Inferior parietal cortex (tissue), 1 donor: ENCODE data around the gene FRMD4A.
"Not testable (repeated sequence)": the region's sequence is repeated elsewhere in the genome, so short reads cannot be mapped to it uniquely, and the experiment has no call there.

Experiments
- DNase-seq: peaks from one replicate; pipeline ENCODE4 v3.0.0-alpha.2; 2016; ENCODE audit errors: extremely low spot score

The FRMD4A gene

DNA sequence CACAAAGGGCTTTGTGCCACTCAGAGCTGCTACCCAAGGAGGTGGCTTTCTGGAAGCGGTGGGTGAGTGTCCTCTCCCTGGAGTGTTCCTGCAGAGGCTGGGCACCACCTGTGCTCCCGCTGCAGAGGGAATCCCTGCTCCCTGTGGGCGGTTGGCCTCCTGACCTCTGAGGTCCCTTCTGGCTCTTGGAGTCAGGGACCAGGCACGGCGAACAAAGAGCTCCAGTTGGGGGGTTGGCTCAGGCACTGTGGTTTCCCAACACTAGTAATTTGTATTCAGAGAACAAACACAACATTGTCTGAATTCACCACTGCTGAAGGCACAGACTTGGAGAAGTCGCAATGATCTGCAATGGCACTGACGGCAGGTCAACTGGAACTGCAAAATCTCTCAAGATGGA, 415.0 kb downstream of the FRMD4A start:
- DNase-seq = peak; percentile 76

DNA sequence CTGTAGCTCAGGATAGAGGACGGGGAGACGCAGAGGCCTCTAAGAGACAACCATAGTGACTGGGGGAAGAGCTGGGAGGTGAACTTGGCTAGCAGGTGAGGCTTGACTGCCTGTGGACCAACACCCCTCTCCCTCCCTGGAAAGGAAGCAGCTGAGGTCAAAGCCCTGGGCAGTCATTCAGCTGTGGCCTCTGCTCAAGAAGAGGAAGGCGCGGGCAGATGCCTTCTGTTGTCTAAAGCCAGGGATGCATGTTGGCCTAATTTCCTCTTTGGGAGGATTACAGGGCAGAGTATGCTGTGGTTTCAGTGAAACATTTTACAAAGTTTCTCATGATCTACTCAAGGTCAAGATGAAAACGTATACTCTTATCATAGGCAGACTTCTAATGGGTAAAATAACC, 416.8 kb downstream of the FRMD4A start:
- no peak for DNase-seq

DNA sequence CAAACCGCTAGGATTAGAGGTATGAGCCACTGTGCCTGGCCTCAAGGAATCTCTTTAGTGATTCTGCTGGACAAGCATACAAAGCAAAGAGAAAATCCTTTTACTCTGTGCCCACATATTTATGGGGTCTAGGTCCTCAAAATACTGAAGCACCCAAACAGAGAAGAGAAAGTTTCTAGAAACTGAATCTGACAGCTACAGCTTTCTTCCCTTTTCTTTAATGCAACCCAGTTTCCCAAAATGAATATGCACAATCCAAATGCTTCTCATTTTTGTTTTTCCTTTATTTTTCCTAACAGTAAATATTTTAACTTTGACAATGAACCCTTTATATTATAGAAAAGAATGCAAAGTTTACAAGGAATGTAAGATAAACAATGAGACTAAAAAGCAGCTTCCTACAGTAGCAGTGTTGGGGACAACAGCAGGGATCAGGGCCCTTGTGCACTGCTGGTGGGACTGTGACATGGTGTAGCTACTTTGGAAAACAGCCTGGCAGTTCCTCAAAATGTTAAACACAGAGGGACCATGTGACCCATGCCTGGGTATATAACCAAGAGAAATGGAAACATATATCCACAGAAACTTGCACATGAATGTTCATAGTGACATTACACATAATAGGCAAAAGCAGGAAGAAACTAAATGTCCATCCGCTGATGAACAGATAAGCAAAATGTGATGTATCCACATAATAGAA, 418.8 kb downstream of the FRMD4A start:
- no peak for DNase-seq

DNA sequence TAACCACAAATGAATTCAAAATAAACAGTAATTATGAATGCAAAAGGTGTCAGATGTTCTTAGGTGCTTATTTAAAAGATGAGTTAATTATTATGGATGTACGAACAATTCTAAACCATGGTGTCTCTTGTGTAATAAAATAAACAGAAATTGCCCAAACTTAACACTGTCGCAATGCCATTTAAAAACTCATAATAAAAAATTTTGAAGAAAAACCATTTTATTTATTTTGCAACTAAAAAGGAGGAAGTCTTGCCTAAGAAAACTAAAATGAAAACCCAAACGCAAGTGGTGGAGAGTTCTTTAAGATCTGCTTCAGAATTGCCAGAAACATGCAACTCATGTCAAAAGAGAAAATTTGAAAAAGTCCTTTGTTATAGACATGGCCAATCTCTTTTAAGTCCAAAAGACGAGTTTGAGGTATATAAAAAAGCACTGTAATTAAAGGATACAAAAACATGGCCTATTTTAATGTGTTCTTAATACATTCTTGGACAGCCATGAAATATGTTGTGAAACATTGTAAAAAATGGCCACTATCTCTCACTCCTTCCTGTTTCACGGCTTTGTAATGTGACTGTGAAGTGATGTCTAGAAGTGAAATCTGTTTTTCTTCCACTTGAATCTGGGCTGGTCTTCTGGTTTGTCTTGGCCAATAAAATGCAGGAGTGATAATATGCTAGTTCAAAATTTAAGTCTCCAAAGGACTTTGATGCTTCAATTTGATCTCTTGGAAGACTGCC, 421.0 kb downstream of the FRMD4A start:
- DNase-seq = no peak

DNA sequence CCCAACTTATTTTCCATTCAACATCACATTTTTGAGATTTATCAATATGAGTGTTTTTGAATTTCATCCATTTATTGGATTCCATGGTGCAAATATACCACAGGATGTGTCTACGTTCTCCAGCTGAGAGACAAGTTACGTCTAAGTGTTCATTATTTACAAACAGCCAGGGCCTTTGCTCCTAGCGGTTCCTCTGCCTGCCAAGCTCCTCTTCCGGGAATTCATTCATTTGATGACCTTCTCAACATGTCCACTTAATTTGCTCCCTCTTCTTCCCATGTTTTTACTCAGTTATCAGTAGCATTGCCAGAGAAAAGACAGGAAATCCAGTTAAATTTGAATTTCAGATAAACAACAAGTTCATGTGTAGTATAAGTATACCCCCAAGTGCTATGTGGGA, 422.2 kb downstream of the FRMD4A start:
- no peak for DNase-seq

DNA sequence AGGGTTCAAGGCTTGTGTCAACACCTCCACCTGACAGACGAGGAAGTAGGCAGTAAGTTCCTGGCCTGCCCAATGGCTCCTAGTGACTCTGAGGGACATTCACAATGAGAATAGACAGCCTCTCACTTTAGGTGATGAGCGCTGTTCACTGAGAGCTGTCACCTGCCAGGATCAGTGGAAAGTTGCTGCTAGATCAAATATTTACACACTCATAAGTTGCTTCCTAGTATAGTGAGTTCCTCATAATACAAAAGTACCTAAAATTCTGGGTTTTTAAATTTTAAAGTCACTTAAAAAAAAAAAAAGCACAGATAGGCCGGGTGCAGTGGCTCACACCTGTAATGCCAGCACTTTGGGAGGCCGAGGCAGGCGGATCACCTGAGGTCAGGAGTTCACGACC, 423.2 kb downstream of the FRMD4A start:
- no peak for DNase-seq

DNA sequence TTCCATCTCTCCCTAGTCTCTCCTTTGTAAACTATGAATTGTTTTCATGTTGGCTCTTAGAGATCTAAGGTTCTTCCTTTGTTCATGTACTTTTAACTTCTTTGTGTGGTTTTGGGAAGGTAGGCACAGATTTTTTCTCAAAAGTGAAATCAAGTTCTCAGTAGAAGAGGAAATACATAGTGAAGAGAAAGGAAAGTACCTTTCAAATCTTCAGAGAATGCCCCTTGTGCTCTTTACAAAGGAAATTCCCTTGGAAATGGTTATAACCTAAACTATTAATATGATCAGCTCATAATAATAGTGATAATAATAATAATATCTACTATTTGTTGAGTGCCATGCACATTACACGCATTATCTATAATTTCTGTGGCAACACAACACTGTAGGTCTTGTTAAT, 425.4 kb downstream of the FRMD4A start:
- no peak for DNase-seq

DNA sequence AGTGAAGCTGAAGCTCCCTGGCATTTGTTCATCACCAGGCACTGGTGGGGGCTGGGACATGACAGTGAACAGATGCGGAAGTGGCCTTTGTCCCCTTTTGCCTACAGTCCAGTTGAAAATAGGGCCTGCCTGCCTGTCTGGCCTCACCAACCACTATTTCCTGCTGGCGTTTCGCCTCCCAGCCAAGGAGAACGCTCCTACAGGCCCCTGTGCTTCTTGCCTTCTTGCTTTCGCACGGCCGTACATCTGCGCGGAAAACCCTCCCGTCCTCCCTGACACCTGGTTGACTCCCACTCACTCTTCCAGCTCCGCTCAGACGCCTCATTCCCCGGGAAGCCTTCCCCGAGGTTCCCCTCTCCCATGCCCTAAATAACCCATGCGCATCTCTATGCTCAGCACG, 426.7 kb downstream of the FRMD4A start:
- DNase-seq = no peak

DNA sequence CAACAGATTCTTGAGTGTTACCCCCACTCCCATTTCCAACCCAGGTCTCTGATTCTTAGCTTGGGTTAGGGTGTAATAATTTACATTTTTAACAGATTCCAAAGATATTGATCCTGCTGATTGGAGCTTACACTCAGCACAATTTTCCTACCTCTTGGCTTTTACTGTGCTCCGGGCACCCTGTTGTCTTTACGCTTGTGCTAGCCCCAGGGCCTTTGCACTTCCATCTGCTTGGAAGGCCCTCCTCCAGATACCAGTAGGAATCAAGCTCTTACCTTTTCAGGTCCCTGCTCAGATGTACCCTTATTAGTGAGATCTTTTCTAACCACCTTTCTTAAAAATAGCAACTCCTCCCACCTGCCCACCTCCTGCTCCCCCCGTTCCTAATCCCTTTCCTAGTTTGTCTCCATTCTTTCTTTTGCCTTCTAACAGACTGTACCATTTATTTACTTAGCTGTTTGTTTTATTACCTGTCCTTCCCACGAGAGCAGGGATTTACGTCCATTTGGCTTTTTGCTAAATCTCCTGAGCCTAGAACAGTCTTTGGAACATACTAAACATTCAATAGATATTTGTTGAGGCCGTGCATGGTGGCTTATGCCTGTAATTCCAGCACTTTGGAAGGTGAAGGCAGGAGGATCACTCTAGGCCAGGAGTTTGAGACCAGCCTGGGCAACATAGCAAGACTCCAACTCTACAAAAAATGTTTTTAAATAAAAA, 427.7 kb downstream of the FRMD4A start:
- no peak for DNase-seq

DNA sequence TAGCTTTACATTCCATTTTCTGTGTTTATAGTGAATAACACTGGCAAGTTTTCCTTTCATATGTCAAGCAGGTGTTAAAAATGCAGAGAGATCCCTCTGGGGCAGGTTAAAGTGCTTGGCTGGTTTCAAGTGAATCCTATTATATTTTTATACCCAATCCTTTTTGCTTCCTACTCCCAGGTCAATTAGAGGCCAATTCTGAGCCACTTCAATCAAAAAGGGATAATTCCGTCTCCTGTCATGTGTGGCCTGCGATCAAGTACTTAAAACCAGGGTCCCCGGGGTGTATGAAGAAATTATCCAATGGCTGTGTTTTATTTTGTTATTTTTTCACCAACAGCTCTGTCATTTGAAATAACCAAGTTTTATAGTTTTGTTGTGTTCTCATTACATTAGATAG, 430.8 kb downstream of the FRMD4A start:
- no peak for DNase-seq

DNA sequence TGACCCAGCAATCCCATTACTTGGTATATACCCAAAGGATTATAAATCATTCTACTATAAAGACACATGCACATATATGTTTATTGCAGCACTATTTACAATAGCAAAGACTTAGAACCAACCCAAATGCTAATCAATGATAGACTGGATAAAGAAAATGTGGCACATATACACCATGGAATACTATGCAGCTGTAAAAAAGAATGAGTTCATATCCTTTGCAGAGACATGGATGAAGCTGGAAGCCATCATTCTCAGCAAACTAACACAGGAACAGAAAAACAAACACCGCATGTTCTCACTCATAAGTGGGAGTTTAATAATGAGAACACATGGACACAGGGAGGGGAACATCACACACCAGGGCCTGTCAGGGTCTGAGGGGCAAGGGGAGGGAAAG, 434.6 kb downstream of the FRMD4A start:
- not testable (repeated sequence) for DNase-seq

DNA sequence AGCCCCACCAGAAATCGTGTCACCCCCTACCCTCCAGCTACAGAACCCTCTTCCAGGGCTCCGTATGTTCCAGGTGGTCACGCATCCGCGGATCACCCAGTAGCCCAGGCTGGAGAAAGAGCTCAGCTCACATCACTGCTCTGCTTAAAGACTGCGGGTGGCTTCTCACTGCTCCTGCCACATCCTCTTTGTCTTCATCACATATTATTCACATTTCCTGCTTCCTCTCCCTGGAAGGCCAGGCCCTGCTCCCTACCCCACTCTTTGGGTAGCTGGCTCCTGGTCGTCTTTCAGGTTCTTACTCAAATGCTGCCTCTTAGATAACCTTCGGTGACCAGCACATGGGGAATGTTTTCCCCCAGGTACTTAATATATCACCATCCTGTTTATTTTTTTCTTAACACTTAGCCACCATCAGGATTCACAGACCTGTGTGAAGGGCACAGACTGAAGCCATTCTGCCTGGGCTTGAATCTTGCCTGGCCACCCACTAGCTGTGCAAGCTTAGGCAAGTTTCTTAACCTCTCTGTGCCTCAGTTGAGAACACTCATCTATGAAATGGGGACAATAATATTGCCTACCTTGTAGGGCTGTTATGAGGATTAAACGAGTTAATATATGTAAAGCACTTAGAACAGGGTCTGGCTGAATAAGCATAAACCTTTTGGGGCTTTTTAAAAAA, 436.2 kb downstream of the FRMD4A start:
- no peak for DNase-seq

DNA sequence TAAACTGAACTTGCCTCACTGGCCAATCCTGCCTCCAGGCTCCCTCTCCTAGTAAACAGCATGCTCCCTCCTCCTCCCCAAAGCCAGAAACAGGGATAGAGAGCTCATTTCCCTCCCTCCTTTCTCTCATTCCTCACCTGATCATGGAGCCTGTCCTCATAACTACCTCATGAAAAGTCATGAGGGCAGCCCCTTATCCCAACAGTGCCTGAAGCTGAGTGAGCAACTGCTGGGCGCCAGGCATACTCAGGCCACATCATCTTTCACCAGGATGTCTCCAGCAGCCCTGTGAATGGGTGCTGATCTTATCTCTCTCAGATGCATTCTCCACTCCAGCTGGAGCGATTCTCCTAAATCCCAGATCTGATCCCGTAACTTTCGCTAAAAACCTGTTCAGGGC, 436.8 kb downstream of the FRMD4A start:
- no peak for DNase-seq

DNA sequence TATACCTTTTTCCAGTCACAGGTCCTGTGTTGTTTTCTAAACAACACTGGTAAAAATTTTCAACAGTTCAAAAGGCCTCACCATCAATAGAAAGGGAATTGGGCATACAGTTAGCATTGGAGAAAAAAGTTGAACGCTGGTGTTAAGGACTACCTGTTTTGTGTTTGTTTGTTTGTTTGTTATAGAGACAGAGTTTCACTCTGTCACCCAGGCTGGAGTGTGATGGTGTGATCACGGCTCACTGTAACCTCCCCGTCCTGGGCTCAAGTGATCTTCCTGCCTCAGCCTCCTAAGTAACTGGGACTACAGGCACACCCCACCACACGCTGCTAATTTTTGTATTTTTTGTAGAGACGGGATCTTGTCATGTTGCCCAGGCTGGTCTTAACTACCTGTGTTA, 437.9 kb downstream of the FRMD4A start:
- no peak for DNase-seq

DNA sequence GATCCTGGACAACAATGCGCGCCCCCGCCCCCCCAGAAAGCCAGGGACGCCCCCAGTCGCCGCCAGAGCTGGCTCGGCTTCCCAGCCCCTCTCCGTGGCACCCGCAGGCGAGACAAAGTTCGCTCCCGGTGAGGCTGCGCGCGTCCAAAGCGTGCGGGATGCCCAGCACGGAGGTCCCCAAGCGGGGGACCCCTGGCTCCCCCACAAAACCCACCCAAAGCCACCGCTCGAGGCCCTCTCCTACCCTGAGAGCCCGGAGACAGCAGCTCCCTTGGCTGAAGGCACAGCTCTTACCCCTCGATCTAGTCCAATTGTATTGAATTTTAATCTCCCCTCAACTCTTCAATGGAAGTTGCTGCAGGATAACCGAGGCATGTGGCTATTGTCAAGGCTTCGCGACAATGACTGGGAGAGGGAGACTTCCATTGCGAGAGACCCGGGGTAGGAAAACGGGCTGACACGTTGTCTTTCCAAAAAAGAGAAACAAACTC, 438.7 kb downstream of the FRMD4A start:
- DNase-seq = no peak

DNA sequence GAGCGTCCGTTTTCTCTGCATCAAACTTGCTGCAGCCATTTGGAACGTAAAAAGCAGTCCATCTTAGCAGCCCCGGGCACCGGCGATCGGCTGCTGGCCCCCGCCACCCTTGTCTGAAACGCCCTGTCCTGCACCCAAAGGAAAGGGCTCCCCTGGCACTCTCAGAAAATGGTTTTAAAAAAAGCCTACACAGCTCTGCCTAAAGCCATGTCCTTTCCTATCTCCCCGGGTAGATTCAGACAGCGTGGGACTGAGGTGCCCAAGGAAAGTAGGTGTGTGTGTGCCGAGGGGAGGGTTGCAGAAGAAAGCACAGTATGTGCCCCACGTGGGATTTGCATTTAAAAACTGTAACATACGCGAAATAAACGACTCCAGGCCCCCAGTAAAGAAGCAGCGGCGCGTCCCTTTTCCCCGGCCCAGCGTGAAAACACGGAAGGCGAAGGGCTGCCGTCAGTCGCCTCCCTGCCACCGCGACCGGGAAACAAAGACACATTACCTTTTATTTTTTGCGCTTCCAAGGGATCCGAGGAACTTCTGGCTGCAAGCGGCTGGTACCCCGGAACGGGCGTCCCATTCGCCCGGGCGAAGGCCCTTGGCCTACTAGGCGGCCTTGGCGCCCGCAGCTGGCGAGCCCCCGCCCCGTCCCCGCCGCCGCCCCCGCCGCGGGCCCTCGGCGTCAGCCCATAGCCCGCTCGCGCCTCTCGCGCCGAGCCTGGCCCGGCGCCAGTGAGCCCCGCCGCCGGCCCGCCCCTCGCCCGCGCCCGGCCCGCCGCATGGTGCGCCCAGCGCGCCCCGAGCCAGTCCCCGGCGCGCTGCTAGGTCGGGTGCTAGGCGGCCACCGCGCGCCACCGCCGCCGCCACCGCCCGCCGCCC, 439.4 kb downstream of the FRMD4A start:
- DNase-seq = no peak

DNA sequence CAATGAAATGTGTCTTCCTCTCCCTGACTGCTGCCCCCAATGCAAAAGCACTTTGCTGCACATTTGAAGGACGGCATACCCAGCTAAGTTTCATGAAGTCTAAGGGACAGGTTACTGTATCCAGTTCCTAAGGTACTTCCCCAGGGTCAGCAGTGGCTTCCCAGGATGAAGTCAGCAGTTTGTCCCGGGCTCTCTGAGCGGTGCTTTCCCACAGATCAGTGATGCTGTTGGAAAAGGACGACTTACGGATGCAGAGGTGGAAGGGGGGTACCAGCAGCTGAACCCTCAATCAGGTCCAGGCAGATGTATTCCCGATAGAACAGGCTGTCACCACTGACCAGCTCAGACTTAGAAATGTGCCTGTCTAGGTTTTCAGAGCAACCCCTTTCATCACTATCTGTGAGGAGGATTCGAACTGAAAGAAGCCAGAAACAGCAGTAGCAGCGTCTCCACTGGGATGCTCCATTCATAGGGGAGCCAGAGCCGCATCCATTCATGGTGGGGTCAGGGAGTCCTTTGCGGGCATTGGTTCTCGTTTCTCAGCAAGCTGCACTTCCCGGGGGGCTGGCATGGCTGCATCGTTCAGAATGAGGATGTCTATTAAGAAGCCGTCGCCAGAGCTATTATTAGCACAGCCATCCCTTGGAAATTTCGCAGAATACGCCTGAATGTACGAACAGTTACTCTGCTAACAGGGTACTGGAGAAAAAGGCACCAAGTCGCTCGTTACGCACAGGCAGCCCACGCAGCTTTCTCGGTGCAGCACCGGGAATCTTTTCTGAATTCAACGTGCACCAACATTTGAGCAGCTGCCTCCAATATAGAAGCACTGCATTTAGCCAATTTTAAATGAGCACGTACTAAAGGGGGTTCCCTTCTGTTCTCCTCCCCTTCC, 440.2 kb downstream of the FRMD4A start:
- DNase-seq = no peak

DNA sequence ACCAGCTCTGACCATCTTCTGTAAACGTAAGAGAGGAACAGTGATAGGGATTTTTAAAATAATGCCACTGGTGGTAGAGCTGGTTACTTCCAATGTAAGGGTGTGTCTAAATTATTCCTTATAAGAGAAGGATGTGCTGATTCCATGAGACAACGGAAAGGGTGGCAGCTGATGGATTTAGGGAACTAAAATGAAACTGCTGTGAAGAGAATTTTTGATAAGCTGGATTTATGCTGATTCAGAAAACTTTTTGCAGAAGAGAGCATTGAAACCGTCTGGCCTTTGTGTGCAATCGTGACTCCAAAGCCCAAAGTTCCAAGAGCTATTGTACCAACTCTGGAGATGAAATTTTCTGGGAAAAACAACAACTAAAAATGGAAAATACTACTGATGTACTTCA, 443.0 kb downstream of the FRMD4A start:
- no peak for DNase-seq

DNA sequence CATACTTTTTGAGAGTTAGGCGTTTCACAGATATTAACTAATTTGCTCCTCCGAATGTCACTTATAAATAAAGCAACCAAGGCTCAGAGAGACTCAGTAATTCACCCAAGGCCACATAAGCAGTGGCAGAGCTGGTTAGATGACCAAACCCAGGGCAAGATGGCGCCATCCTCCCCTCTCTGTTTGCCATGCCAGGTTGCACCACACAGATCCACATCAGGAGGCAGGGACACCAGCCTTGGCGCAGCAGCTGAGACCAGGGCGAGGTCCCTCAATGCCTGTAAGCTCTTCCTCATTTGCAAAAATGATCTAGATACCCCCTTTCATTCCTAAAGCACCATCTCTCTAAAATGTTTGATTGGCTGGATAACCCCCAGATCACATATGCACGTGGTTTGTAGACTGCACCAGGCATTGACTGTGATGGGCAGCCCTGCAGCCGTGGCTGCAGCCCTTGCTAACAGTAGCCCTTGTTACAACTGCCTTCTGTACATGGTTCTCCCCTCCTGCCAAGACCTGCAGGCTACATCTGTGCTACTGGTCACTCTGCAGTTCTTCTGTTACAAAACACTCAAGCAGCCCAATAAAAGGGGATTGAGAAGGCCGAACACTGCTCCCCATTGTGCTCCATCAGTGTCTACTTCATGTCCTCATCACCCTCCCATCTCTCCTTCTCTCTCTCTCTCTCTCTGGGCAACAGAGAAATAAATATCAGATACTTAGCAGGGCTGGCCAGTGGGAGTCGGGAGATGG, 445.3 kb downstream of the FRMD4A start:
- peak; percentile 78 for DNase-seq
